Lung (tissue), 12 donors: ENCODE measurements around the gene CDC14A. TPM values are rescaled to one million over a fixed set of nuclear protein-coding genes. Genes with fewer than 3 reads are reported as not detected.

Source experiments
- ATAC-seq: fragments of 200-7000 bp; cut with Tn5 transposase; one replicate; pipeline ENCODE4 v1.9.1; 2020; ENCODE audit warnings: moderate number of reproducible peaks; ENCODE audit not compliant: insufficient read depth, low FRiP score
- DNase-seq, 3 donors: peaks; one replicate each; pipeline ENCODE4 v3.0.0-alpha.2; 2013 to 2017
- H3K27ac ChIP-seq, 2 donors: one replicate each; pipeline ENCODE4 v1.5.1; 2013; ENCODE audit warnings: mild to moderate bottlenecking in 2 of 2, moderate library complexity in 2 of 2, control low read depth in 1 of 2, inconsistent platforms in 1 of 2, low read depth in 1 of 2, low read length in 1 of 2
- H3K27me3 ChIP-seq, 3 donors: one replicate each; pipeline ENCODE4 v1.5.1; 2013; ENCODE audit warnings: low read length in 2 of 3; ENCODE audit not compliant: control insufficient read depth in 3 of 3, insufficient read depth in 3 of 3
- H3K36me3 ChIP-seq, 4 donors: one replicate each; pipeline ENCODE4 v1.5.1; 2013; ENCODE audit warnings: low read length in 4 of 4, mild to moderate bottlenecking in 1 of 4, moderate library complexity in 1 of 4; ENCODE audit not compliant: control insufficient read depth in 4 of 4, insufficient read depth in 4 of 4
- H3K4me1 ChIP-seq, 5 donors: one replicate each; pipeline ENCODE4 v1.5.1; 2013; ENCODE audit warnings: low read length in 5 of 5, mild to moderate bottlenecking in 2 of 5, moderate library complexity in 1 of 5; ENCODE audit not compliant: control insufficient read depth in 5 of 5, insufficient read depth in 5 of 5
- H3K4me3 ChIP-seq: one replicate; pipeline ENCODE4 v1.5.1; 2013; ENCODE audit warnings: mild to moderate bottlenecking, control low read depth, moderate library complexity
- H3K9ac ChIP-seq, 2 donors: one replicate each; pipeline ENCODE4 v1.5.1; 2013; ENCODE audit warnings: low read length in 2 of 2, control low read depth in 1 of 2; ENCODE audit not compliant: insufficient read depth in 1 of 2
- H3K9me3 ChIP-seq, 4 donors: one replicate each; pipeline ENCODE4 v1.5.1; 2013; ENCODE audit warnings: low read length in 3 of 4, mild to moderate bottlenecking in 1 of 4, moderate library complexity in 1 of 4; ENCODE audit not compliant: control insufficient read depth in 4 of 4, insufficient read depth in 3 of 4
- WGBS, 2 donors: extraction: QIAGEN DNeasy Blood & Tissue Kit; methylation state at CpG; one replicate each; pipeline ENCODE4 v1.1.7; 2013; 5-methylcytosine and 5-hydroxymethylcytosine counted together
- polyA plus RNA-seq, 2 donors: library from polyadenylated mRNA; stranded (reverse); fragments of 200-250 nt; gene quantifications; one replicate each; pipeline ENCODE4 v1.2.1, GENCODE V29; 2013
- total RNA-seq, 2 donors: library from RNA; depleted of rRNA in 1 of 2; stranded (reverse); fragments of >200 nt in 1 of 2; gene quantifications; one replicate each; pipeline ENCODE4 v1.2.1, GENCODE V29; 2014 to 2021
- TF ChIP-seq, protein P1 (sequence below): IDR thresholded peaks from 2 replicates; pipeline ENCODE4 v1.5.1; 2012; ENCODE audit warnings: mild to moderate bottlenecking; ENCODE audit errors: control extremely low read depth, extremely low read depth
- donor health status: control.
- donor health status: control.
- donor health status: Bipolar disorder and iron deficiency.
- donor health status: healthy.
- donor health status: DM: yes; HTN: yes; CAD: no.

The CDC14A gene
- total and polyA plus RNA-seq, 4 donors = 3.6 to 45.4 (median 12.1) TPM

DNA sequence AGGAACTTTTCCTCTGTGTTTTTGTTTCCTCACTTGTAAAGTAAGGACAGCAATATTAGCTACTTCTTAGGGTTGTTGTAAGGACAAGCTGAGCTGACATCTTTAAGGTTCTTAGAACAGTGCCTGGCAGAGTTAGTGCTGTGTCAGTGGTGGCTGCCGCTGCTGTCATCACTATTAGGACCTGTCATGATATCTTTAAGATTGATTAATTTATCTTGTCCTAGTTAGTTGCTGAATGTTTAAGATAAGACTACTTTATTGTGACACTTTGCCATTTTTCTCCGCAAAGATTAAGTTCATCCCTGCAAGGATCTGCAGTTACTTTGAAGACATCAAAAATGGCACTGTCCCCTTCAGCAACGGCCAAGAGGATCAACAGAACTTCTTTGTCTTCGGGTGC lies 145.5 kb downstream of the CDC14A start:
- Histone ChIP-seq H3K4me1 (peaks cover 0 to 2% (median 0%) of the 10 kb centered on the region in 5 donors), H3K4me3 (no peak overlapping the region), H3K36me3 (peaks cover 11 to 33% (median 17%) of the 10 kb centered on the region in 4 donors), H3K27ac (no peak overlapping the region), H3K27me3 (no peaks in the 10 kb centered on the region), H3K9me3 (no peaks in the 10 kb centered on the region), H3K9ac (no peak overlapping the region)
- DNase-seq (no peak), ATAC-seq (no peak)
- WGBS, 2 donors = 93% methylated on average over 4 of the region's 4 CpGs
- TF ChIP-seq, protein P1, sequence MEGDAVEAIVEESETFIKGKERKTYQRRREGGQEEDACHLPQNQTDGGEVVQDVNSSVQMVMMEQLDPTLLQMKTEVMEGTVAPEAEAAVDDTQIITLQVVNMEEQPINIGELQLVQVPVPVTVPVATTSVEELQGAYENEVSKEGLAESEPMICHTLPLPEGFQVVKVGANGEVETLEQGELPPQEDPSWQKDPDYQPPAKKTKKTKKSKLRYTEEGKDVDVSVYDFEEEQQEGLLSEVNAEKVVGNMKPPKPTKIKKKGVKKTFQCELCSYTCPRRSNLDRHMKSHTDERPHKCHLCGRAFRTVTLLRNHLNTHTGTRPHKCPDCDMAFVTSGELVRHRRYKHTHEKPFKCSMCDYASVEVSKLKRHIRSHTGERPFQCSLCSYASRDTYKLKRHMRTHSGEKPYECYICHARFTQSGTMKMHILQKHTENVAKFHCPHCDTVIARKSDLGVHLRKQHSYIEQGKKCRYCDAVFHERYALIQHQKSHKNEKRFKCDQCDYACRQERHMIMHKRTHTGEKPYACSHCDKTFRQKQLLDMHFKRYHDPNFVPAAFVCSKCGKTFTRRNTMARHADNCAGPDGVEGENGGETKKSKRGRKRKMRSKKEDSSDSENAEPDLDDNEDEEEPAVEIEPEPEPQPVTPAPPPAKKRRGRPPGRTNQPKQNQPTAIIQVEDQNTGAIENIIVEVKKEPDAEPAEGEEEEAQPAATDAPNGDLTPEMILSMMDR = no peak

DNA sequence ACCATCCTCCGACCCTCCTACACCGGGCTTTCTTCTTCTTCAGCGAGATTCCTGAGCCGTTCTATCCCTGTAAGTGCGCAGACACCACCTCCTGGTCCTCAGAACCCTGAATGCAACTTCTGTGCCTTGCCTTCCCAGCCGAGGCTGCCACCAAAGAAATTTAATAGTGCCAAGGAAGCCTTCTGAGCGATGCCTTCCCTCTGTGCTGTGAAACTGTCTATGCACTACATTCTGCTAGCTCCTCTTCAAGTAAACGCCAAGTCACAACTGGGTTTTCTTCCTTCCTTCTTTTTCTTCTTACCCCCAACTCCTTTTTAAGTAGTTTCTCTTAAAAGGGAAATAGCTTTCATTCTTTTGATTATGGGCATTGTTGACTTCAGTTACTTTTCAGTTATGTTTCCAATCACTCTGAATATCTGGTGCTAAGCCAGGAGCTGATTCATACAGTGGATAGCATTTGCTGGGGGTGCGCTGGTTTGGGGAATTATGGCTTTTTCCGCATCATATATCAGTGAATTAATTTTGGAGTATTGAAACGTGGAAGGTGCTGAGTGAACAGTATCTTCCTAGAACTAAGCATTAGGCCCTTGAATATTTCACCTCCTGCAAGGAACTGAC lies 147.0 kb downstream of the CDC14A start:
- ATAC-seq (no peak), DNase-seq (no peak)
- peaks cover 0 to 2% (median 0%) of the 10 kb centered on the region in 5 donors for H3K4me1 ChIP-seq
- 88 to 92% methylated on average over 11 of the region's 11 CpGs for WGBS, 2 donors
- TF ChIP-seq, protein P1 = no peak
- no peaks in the 10 kb centered on the region for H3K27me3 ChIP-seq
- H3K36me3 ChIP-seq = peaks cover 11 to 33% (median 21%) of the 10 kb centered on the region in 4 donors
- H3K27ac ChIP-seq = no peak overlapping the region
- no peaks in the 10 kb centered on the region for H3K9me3 ChIP-seq
- no peak overlapping the region for H3K9ac ChIP-seq
- no peak overlapping the region for H3K4me3 ChIP-seq

DNA sequence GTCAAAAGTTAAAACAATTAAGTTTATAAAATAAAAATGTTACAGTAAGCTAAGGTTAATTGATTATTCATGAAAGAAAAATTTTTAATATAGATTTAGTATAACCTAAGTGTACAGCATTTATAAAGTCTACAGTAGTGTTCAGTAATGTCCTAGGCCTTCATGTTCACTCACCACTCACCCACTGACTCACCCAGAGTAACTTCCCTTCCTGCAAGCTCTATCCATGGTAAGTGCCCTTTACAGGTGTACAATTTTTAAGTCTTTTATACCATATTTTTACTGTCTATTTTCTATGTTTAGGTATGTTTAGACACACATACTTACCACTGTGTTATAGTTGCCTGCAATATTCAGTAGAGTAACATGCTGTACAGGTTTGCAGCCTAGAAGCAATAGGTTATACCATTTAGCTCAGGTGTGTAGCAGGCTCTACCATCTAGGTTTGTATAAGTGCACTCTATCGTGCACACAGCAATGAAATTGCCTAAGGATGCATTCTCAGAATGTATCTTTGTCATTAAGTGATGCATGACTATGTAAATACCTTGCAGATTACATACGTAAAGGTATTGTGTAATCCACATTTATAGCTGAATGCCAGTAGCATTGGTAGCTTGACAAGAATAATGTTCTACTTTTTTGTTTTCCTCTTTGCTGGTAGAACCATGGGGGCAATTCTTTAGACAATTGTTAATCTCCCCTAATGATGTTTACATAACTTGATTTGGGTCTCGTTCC lies 149.9 kb downstream of the CDC14A start:
- Histone ChIP-seq H3K9me3 (peaks cover 0 to 2% (median 0%) of the 10 kb centered on the region in 4 donors), H3K27ac (no peak overlapping the region), H3K36me3 (peaks cover 15 to 36% (median 26%) of the 10 kb centered on the region in 4 donors), H3K27me3 (no peaks in the 10 kb centered on the region), H3K4me3 (no peak overlapping the region), H3K4me1 (peaks cover 0 to 2% (median 0%) of the 10 kb centered on the region in 5 donors), H3K9ac (no peak overlapping the region)
- TF ChIP-seq, protein P1 = no peak
- ATAC-seq (no peak), DNase-seq (no peak)
- WGBS, 2 donors = 68 to 71% methylated on average over 3 of the region's 3 CpGs
